ENCODE data around the gene CCDC27.

GRCh38 chr1:3790500-3790923, 38.3 kb downstream of the CCDC27 start:
- TF ChIP-seq PKNOX1 (IDR thresholded peaks at IDR 0.05) (no peak), FOXM1 (IDR thresholded peaks at IDR 0.05; ENCODE audit: borderline replicate concordance) (no peak), BHLHE40 (IDR thresholded peaks at IDR 0.05; ENCODE audit: borderline replicate concordance) (no peak), HDGF (IDR thresholded peaks at IDR 0.05; ENCODE audit: borderline replicate concordance) (no peak), SUZ12 (IDR thresholded peaks at IDR 0.05) (no peak), ELF4 (IDR thresholded peaks at IDR 0.05) (no peak), SP1 (IDR thresholded peaks at IDR 0.05) (no peak), TARDBP (IDR thresholded peaks at IDR 0.05) (no peak), FOXK2 (IDR thresholded peaks at IDR 0.05) (no peak), FOXA1 (IDR thresholded peaks at IDR 0.05) (no peak), LEF1 (IDR thresholded peaks at IDR 0.05; ENCODE audit: borderline replicate concordance) (no peak), NFRKB (IDR thresholded peaks at IDR 0.05) (no peak), CTBP1 (IDR thresholded peaks at IDR 0.05; ENCODE audit: borderline replicate concordance) (no peak)
